ENCODE data around the gene PDE9A.

The PDE9A gene

GRCh38 chr21:42676808-42677207 lies 23.4 kb downstream of the PDE9A start:
- no peak for DNase-seq (ENCODE audit: extremely low read depth, insufficient read length)
- TF ChIP-seq CTCF (IDR thresholded peaks at IDR 0.05; ENCODE audit: insufficient read depth, low read length, poor library complexity, severe bottlenecking), result no peak
- Histone ChIP-seq H3K36me3 (ENCODE audit: control insufficient read depth, insufficient read depth, low read length) (no peaks in the 10 kb centered on the region), H3K27me3 (replicated peaks; ENCODE audit: control insufficient read depth, insufficient read depth, low read length) (peaks cover 1% of the 10 kb centered on the region), H3K4me3 (replicated peaks; ENCODE audit: low read depth, low read length) (no peak overlapping the region)

- DNase-seq (ENCODE audit: extremely low read depth, insufficient read length), result no peak
- no peaks in the 10 kb centered on the region for H3K36me3 ChIP-seq (ENCODE audit: control insufficient read depth, insufficient read depth, low read length)
- peaks cover 1% of the 10 kb centered on the region for H3K27me3 ChIP-seq (replicated peaks; ENCODE audit: control insufficient read depth, insufficient read depth, low read length)
- TF ChIP-seq CTCF (IDR thresholded peaks at IDR 0.05; ENCODE audit: insufficient read depth, low read length, poor library complexity, severe bottlenecking), result no peak
- H3K4me3 ChIP-seq (replicated peaks; ENCODE audit: low read depth, low read length), result no peak overlapping the region
Observed at GRCh38 chr21:42677339-42678321, 24.2 kb downstream of the PDE9A start.

- no peaks in the 10 kb centered on the region for H3K36me3 ChIP-seq (ENCODE audit: control insufficient read depth, insufficient read depth, low read length)
- no peaks in the 10 kb centered on the region; the same call in 1 of the 2 replicates for H3K27me3 ChIP-seq (replicated peaks; ENCODE audit: control insufficient read depth, insufficient read depth, low read length)
- TF ChIP-seq CTCF (IDR thresholded peaks at IDR 0.05; ENCODE audit: insufficient read depth, low read length, poor library complexity, severe bottlenecking), result no peak
- no peak for DNase-seq (ENCODE audit: extremely low read depth, insufficient read length)
- H3K4me3 ChIP-seq (replicated peaks; ENCODE audit: low read depth, low read length), result no peak overlapping the region
Observed at GRCh38 chr21:42678618-42679295, 25.3 kb downstream of the PDE9A start.

GRCh38 chr21:42679319-42680057 lies 26.1 kb downstream of the PDE9A start:
- Histone ChIP-seq H3K4me3 (replicated peaks; ENCODE audit: low read depth, low read length) (no peak overlapping the region), H3K27me3 (replicated peaks; ENCODE audit: control insufficient read depth, insufficient read depth, low read length) (no peaks in the 10 kb centered on the region; the same call in 1 of the 2 replicates), H3K36me3 (ENCODE audit: control insufficient read depth, insufficient read depth, low read length) (no peaks in the 10 kb centered on the region)
- no peak for DNase-seq (ENCODE audit: extremely low read depth, insufficient read length)
- TF ChIP-seq CTCF (IDR thresholded peaks at IDR 0.05; ENCODE audit: insufficient read depth, low read length, poor library complexity, severe bottlenecking), result no peak

GRCh38 chr21:42680058-42680330 lies 26.6 kb downstream of the PDE9A start:
- no peak for DNase-seq (ENCODE audit: extremely low read depth, insufficient read length)
- TF ChIP-seq CTCF (IDR thresholded peaks at IDR 0.05; ENCODE audit: insufficient read depth, low read length, poor library complexity, severe bottlenecking), result no peak
- Histone ChIP-seq H3K27me3 (replicated peaks; ENCODE audit: control insufficient read depth, insufficient read depth, low read length) (no peaks in the 10 kb centered on the region; the same call in 1 of the 2 replicates), H3K4me3 (replicated peaks; ENCODE audit: low read depth, low read length) (no peak overlapping the region), H3K36me3 (ENCODE audit: control insufficient read depth, insufficient read depth, low read length) (no peaks in the 10 kb centered on the region)
